ENCODE measurements around the gene SRXN1. TPM values are rescaled to one million over a fixed set of nuclear protein-coding genes. Genes with fewer than 3 reads are reported as not detected.

The SRXN1 gene
- total RNA-seq, 4 donors from 2014 or later: 12.2 to 27.8 (median 15.3) TPM

DNA sequence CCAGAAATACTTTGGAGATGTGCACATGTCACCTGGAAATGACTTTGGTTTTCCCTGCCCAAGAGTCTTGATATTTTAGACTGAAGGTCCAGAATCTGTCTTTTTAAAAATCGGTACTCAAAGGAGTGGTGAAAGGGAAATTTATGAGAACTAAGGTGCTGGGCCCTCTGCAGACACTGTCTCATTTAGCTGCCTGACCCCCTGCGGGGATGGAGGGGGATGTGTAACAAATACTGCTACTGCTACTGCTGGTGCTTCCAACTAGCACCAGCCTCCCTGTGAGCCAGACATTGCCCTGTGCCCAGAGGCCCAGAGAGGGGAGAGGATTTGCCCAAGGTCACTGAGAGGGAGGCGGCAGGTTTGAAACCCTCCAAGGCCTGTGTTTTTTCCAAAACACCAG, 15.6 kb upstream of the SRXN1 start:
- TF ChIP-seq, protein P1, sequence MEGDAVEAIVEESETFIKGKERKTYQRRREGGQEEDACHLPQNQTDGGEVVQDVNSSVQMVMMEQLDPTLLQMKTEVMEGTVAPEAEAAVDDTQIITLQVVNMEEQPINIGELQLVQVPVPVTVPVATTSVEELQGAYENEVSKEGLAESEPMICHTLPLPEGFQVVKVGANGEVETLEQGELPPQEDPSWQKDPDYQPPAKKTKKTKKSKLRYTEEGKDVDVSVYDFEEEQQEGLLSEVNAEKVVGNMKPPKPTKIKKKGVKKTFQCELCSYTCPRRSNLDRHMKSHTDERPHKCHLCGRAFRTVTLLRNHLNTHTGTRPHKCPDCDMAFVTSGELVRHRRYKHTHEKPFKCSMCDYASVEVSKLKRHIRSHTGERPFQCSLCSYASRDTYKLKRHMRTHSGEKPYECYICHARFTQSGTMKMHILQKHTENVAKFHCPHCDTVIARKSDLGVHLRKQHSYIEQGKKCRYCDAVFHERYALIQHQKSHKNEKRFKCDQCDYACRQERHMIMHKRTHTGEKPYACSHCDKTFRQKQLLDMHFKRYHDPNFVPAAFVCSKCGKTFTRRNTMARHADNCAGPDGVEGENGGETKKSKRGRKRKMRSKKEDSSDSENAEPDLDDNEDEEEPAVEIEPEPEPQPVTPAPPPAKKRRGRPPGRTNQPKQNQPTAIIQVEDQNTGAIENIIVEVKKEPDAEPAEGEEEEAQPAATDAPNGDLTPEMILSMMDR (IDR thresholded peaks at IDR 0.05): no peak
- no peak for TF ChIP-seq POLR2A (IDR thresholded peaks at IDR 0.05)
- H3K4me3 ChIP-seq (ENCODE audit: low read depth, poor library complexity, severe bottlenecking): no peak overlapping the region
- WGBS, 2 donors: 64% methylated on average over 3 of the region's 3 CpGs
- intact Hi-C loops (cut with DNase I; ENCODE audit: low total_unique reads): no loop called here
- DNase-seq (ENCODE audit: low spot score in 2 of 2): no peak

DNA sequence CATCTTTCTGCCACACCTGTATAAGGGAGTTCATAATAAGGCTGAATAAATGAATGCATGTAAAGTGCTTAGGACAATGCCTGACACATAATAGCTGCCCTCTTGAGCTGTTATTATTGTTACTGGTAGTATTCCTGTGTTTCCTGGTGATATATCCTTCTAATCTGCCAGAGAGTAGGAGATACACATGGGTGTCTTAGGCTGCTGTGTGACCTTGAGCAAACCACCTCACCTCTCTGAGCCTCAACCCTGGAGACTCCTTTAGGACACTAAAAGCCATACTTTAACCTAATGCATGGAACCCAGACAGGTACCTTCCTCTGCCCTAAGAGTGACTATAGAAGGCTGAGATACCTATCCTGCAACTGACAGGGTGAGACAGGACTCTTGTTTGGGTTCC, 15.1 kb upstream of the SRXN1 start:
- TF ChIP-seq POLR2A (IDR thresholded peaks at IDR 0.05): no peak
- TF ChIP-seq, protein P1 (IDR thresholded peaks at IDR 0.05): no peak
- H3K4me3 ChIP-seq (ENCODE audit: low read depth, poor library complexity, severe bottlenecking): no peak overlapping the region
- no peak for DNase-seq (ENCODE audit: low spot score in 2 of 2)
- intact Hi-C loops (cut with DNase I; ENCODE audit: low total_unique reads): no loop called here

DNA sequence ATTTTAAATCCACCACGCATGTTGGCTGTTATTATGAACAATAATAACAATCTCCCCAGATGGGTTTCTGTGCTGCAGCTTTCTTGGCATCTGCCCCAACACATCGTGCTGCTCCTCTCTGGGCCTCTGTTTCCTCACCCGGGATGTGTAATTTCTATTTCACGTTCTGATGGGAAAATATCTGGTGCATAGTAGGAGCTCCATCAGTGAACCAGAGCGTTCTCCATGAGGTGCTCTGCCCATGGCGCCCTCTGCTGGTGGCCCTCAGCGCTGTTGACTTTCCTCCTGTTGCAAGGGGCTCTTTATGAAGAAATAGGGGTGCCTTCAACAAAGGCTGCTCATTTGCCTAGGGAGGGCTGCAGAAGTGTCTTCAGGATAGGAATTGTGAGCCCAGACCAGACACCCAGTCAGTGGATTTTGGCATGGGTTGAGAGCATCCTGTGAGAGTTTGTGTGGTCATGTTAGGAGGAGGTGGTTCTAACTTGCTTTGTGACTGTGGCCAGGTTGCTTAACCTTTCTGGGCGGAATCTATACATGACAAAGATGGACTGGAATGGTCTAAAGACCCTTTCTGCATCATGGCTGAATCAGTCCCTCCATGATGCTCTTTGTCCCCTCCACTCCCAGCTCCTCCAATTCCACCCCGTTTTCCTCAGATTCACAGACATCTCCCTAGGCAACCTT, 14.5 kb upstream of the SRXN1 start:
- TF ChIP-seq, protein P1 (IDR thresholded peaks at IDR 0.05): no peak
- TF ChIP-seq POLR2A (IDR thresholded peaks at IDR 0.05): no peak
- WGBS, 2 donors: 25 to 31% methylated on average over 9 of the region's 9 CpGs
- intact Hi-C loops (cut with DNase I; ENCODE audit: low total_unique reads): no loop called here
- DNase-seq (ENCODE audit: low spot score in 2 of 2): no peak
- H3K4me3 ChIP-seq (ENCODE audit: low read depth, poor library complexity, severe bottlenecking): no peak overlapping the region

DNA sequence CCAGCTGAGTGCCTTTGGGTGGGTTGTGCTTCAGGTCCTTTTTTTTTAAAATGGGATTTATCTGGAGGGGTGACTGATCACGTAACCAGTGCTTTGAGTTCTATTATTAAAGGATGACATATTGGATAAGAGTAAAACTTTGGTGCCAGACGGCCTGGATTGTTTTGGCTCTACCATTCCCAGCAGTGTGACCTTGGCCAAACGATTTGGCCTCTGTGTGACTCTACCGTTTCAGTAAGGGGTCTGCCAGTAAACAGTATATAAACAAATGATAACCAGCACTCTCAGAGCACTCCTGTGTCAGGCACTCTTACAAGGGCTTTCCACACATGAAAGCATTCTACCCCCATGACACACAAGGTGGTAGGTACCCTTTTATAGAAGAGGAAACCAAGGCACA, 13.9 kb upstream of the SRXN1 start:
- intact Hi-C loops (cut with DNase I; ENCODE audit: low total_unique reads): no loop called here
- TF ChIP-seq, protein P1 (IDR thresholded peaks at IDR 0.05): no peak
- no peak for TF ChIP-seq POLR2A (IDR thresholded peaks at IDR 0.05)
- no peak for DNase-seq (ENCODE audit: low spot score in 2 of 2)
- H3K4me3 ChIP-seq (ENCODE audit: low read depth, poor library complexity, severe bottlenecking): no peak overlapping the region
- WGBS, 2 donors: 58 to 62% methylated on average over 4 of the region's 4 CpGs

DNA sequence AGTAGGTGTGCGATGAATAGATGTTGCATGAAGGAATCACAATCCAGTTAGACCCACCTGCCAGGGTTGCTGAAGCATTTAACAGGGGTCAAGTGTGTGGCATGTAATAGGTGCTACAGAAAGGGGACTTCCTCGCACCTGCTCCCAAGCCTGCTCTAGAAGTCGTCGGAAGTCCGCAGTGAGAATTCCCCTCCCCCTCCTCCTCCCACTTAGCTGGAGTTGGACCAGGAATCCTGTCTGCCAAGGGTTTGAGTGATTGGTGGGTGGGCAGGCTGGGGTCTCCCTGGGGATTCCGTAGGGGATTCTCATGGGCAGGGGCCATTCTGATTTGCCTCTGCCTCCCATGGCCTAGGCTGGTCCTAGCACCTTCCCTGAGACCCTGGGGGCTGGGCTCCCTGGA, 12.3 kb upstream of the SRXN1 start:
- intact Hi-C loops (cut with DNase I; ENCODE audit: low total_unique reads): no loop called here

More for the DNA sequence above, 12.3 kb upstream of the SRXN1 start:
- no peak for DNase-seq (ENCODE audit: low spot score in 2 of 2)
- H3K4me3 ChIP-seq (ENCODE audit: low read depth, poor library complexity, severe bottlenecking): no peak overlapping the region
- TF ChIP-seq, protein P1 (IDR thresholded peaks at IDR 0.05): no peak
- TF ChIP-seq POLR2A (IDR thresholded peaks at IDR 0.05): no peak
- WGBS, 2 donors: 24 to 34% methylated on average over 6 of the region's 6 CpGs
